ENCODE measurements around the gene FOXN1.

- TF ChIP-seq, protein P1, sequence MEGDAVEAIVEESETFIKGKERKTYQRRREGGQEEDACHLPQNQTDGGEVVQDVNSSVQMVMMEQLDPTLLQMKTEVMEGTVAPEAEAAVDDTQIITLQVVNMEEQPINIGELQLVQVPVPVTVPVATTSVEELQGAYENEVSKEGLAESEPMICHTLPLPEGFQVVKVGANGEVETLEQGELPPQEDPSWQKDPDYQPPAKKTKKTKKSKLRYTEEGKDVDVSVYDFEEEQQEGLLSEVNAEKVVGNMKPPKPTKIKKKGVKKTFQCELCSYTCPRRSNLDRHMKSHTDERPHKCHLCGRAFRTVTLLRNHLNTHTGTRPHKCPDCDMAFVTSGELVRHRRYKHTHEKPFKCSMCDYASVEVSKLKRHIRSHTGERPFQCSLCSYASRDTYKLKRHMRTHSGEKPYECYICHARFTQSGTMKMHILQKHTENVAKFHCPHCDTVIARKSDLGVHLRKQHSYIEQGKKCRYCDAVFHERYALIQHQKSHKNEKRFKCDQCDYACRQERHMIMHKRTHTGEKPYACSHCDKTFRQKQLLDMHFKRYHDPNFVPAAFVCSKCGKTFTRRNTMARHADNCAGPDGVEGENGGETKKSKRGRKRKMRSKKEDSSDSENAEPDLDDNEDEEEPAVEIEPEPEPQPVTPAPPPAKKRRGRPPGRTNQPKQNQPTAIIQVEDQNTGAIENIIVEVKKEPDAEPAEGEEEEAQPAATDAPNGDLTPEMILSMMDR (IDR thresholded peaks at IDR 0.05), result no peak
- TF ChIP-seq YY1 (IDR thresholded peaks at IDR 0.05; ENCODE audit: low read depth) (no peak), RCOR1 (IDR thresholded peaks at IDR 0.05; ENCODE audit: low read length) (no peak), USF2 (IDR thresholded peaks at IDR 0.05; ENCODE audit: borderline replicate concordance, low read depth, low read length) (no peak), NRF1 (IDR thresholded peaks at IDR 0.05; ENCODE audit: low read depth, low read length) (no peak), POLR2AphosphoS5 (IDR thresholded peaks at IDR 0.05; ENCODE audit: low read depth, low read length) (no peak), EP300 (IDR thresholded peaks at IDR 0.05; ENCODE audit: borderline replicate concordance in 1 of 2, low read depth in 1 of 2, low read length in 1 of 2) (no peak), RAD21 (IDR thresholded peaks at IDR 0.05; ENCODE audit: low read length) (no peak), EZH2phosphoT487 (IDR thresholded peaks at IDR 0.05; ENCODE audit: borderline replicate concordance, low read depth) (no peak), RFX5 (IDR thresholded peaks at IDR 0.05; ENCODE audit: low read length) (no peak)
Measured at GRCh38 chr17:28526381-28526780, 20.2 kb downstream of the FOXN1 start.
